Measurements from ENCODE around the gene ANTXRL. TPM values are rescaled to one million over a fixed set of nuclear protein-coding genes. Genes with fewer than 3 reads are reported as not detected.
"Not testable (repeated sequence)": the region's sequence is repeated elsewhere in the genome, so short reads cannot be mapped to it uniquely, and the experiment has no call there.

Gene ANTXRL
- total RNA-seq, 4 donors from 2014 or later, result not detected

GRCh38 chr10:46309511-46310142 is 22.8 kb downstream of the ANTXRL start:
- intact Hi-C loops (cut with DNase I; ENCODE audit: low total_unique reads) (no loop called here), in situ Hi-C loops (cut with MboI; ENCODE audit: low pct_ligation_motif_present in 1 of 4, low pct_unique_long_range_greater_than_20kb in 1 of 4, low sequenced_read_pairs in 3 of 4) (no loop called here)
- peak; percentile 3 for DNase-seq
- Histone ChIP-seq H3K27ac (no peak overlapping the region), H3K36me3 (no peaks in the 10 kb centered on the region), H3K4me3 (no peak overlapping the region), H3K9me3 (no peaks in the 10 kb centered on the region), H3K27me3 (no peaks in the 10 kb centered on the region), H3K4me1 (no peaks in the 10 kb centered on the region)
- 85% methylated on average over 9 of the region's 9 CpGs; no CpG with 5 or more reads in 1 of the 2 donors for whole genome bisulfite sequencing, 2 donors (ENCODE audit: low coverage in 1 of 2)
- TF ChIP-seq, protein P1, sequence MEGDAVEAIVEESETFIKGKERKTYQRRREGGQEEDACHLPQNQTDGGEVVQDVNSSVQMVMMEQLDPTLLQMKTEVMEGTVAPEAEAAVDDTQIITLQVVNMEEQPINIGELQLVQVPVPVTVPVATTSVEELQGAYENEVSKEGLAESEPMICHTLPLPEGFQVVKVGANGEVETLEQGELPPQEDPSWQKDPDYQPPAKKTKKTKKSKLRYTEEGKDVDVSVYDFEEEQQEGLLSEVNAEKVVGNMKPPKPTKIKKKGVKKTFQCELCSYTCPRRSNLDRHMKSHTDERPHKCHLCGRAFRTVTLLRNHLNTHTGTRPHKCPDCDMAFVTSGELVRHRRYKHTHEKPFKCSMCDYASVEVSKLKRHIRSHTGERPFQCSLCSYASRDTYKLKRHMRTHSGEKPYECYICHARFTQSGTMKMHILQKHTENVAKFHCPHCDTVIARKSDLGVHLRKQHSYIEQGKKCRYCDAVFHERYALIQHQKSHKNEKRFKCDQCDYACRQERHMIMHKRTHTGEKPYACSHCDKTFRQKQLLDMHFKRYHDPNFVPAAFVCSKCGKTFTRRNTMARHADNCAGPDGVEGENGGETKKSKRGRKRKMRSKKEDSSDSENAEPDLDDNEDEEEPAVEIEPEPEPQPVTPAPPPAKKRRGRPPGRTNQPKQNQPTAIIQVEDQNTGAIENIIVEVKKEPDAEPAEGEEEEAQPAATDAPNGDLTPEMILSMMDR (IDR thresholded peaks at IDR 0.05), result no peak
- TF ChIP-seq EP300 (IDR thresholded peaks at IDR 0.05; ENCODE audit: low read depth), result no peak
- TF ChIP-seq POLR2AphosphoS5 (IDR thresholded peaks at IDR 0.05), result no peak
- TF ChIP-seq POLR2A (IDR thresholded peaks at IDR 0.05), result no peak

DNA sequence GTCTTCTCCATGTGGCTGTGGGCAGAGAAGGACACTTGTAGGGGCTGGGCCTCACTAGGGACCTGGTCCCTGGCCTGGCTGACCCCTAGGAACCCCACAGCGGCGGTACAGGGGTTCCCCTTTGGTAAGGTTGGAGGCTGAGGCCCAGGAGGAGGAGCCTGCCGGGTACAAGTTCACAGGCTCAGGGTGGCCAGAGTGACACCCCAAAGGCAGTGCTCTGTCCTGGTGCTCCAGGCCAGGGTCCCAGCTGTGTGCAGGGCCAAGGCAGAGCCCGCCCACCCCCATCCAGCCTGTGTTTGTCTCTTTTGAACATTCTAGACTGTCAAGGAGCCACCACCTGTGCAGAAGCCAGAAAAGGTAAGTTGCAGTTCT is 23.3 kb downstream of the ANTXRL start:
- in situ Hi-C loops (cut with MboI; ENCODE audit: low pct_ligation_motif_present in 1 of 4, low pct_unique_long_range_greater_than_20kb in 1 of 4, low sequenced_read_pairs in 3 of 4), result no loop called here
- H3K27me3 ChIP-seq, result no peaks in the 10 kb centered on the region
- no peak for DNase-seq
- no peaks in the 10 kb centered on the region for H3K36me3 ChIP-seq
- no peaks in the 10 kb centered on the region for H3K4me1 ChIP-seq
- no peak overlapping the region for H3K27ac ChIP-seq
- TF ChIP-seq EP300 (IDR thresholded peaks at IDR 0.05; ENCODE audit: low read depth), result no peak
- TF ChIP-seq, protein P1 (IDR thresholded peaks at IDR 0.05), result no peak
- TF ChIP-seq POLR2A (IDR thresholded peaks at IDR 0.05), result no peak
- TF ChIP-seq POLR2AphosphoS5 (IDR thresholded peaks at IDR 0.05), result no peak
- no peak overlapping the region for H3K4me3 ChIP-seq
- intact Hi-C loops (cut with DNase I; ENCODE audit: low total_unique reads), result no loop called here
- no peaks in the 10 kb centered on the region for H3K9me3 ChIP-seq
- whole genome bisulfite sequencing, 2 donors (ENCODE audit: low coverage in 1 of 2), result 92% methylated on average over 3 of the region's 4 CpGs; no CpG with 5 or more reads in 1 of the 2 donors

- in situ Hi-C loops (cut with MboI; ENCODE audit: low pct_ligation_motif_present in 1 of 4, low pct_unique_long_range_greater_than_20kb in 1 of 4, low sequenced_read_pairs in 3 of 4), result no loop called here
- WGBS, 2 donors (ENCODE audit: low coverage in 1 of 2), result 90% methylated on average over 4 of the region's 6 CpGs; no CpG with 5 or more reads in 1 of the 2 donors
- Histone ChIP-seq H3K4me1 (no peaks in the 10 kb centered on the region), H3K27me3 (no peaks in the 10 kb centered on the region), H3K36me3 (no peaks in the 10 kb centered on the region), H3K9me3 (no peaks in the 10 kb centered on the region), H3K27ac (no peak overlapping the region), H3K4me3 (no peak overlapping the region)
- TF ChIP-seq EP300 (IDR thresholded peaks at IDR 0.05; ENCODE audit: low read depth) (no peak), POLR2A (IDR thresholded peaks at IDR 0.05) (no peak), POLR2AphosphoS5 (IDR thresholded peaks at IDR 0.05) (no peak)
- TF ChIP-seq, protein P1 (IDR thresholded peaks at IDR 0.05), result no peak
- no peak for DNase-seq
- intact Hi-C loops (cut with DNase I; ENCODE audit: low total_unique reads), result no loop called here
Measured at GRCh38 chr10:46310851-46311250, 24.1 kb downstream of the ANTXRL start.

DNA sequence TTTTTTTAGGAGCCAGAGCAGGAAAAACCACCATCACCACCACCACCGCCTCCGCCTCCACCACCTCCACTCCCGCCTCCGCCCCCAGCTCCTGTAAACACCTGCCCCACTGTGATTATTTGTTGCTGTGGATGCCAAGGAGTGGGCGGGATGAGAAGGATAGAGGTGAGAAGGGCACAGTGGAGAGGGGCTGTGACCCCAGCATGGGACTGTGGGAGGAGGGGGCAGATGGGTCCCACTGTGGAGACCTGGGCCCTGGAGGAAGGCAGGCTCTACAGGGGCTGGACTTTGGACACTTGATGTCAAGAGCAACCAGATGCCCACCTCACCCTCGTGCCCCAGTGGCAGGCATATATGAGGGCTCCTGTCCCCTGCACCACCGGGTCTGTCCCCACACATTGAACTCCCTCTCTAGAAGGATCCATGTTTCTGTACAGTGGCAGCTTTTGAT is 24.7 kb downstream of the ANTXRL start:
- Histone ChIP-seq H3K27me3 (no peaks in the 10 kb centered on the region), H3K36me3 (no peaks in the 10 kb centered on the region), H3K4me1 (no peaks in the 10 kb centered on the region), H3K9me3 (no peaks in the 10 kb centered on the region), H3K4me3 (no peak overlapping the region), H3K27ac (no peak overlapping the region)
- WGBS, 2 donors (ENCODE audit: low coverage in 1 of 2), result 72% methylated on average over 7 of the region's 7 CpGs; no CpG with 5 or more reads in 1 of the 2 donors
- intact Hi-C loops (cut with DNase I; ENCODE audit: low total_unique reads), result no loop called here
- DNase-seq, result peak; percentile 6
- TF ChIP-seq POLR2AphosphoS5 (IDR thresholded peaks at IDR 0.05) (no peak), POLR2A (IDR thresholded peaks at IDR 0.05) (no peak), EP300 (IDR thresholded peaks at IDR 0.05; ENCODE audit: low read depth) (no peak)
- TF ChIP-seq, protein P1 (IDR thresholded peaks at IDR 0.05), result no peak
- in situ Hi-C loops (cut with MboI; ENCODE audit: low pct_ligation_motif_present in 1 of 4, low pct_unique_long_range_greater_than_20kb in 1 of 4, low sequenced_read_pairs in 3 of 4), result no loop called here

GRCh38 chr10:46311961-46312431 is 25.2 kb downstream of the ANTXRL start:
- H3K36me3 ChIP-seq; in situ Hi-C loops (cut with MboI; ENCODE audit: low pct_ligation_motif_present in 1 of 4, low pct_unique_long_range_greater_than_20kb in 1 of 4, low sequenced_read_pairs in 3 of 4); H3K27me3 ChIP-seq; H3K4me1 ChIP-seq; H3K27ac ChIP-seq; H3K4me3 ChIP-seq; H3K9me3 ChIP-seq; intact Hi-C loops (cut with DNase I; ENCODE audit: low total_unique reads): not testable (repeated sequence)
- peak; percentile 6 for DNase-seq
- WGBS, 2 donors (ENCODE audit: low coverage in 1 of 2), result 81% methylated on average over 8 of the region's 9 CpGs; no CpG with 5 or more reads in 1 of the 2 donors

All from transverse colon (tissue), 4 donors.